NCI-H1105 treated with DMSO at 0.1 percent for 48 hours (cell line): Measurements from ENCODE around the gene PAPOLB.

Experiments used
- DNase-seq: peaks from one replicate; lab custom pipeline; 2025; lab: John Stamatoyannopoulos, UW

PAPOLB gene

GRCh38 chr7:4878336-4879335 is 16.8 kb upstream of the PAPOLB start:
- no peak for DNase-seq

- no peak for DNase-seq
These were observed 14.8 kb upstream of the PAPOLB start for GRCh38 chr7:4876586-4876985.

- no peak for DNase-seq
These were observed 13.6 kb upstream of the PAPOLB start for GRCh38 chr7:4875391-4875790.

DNA sequence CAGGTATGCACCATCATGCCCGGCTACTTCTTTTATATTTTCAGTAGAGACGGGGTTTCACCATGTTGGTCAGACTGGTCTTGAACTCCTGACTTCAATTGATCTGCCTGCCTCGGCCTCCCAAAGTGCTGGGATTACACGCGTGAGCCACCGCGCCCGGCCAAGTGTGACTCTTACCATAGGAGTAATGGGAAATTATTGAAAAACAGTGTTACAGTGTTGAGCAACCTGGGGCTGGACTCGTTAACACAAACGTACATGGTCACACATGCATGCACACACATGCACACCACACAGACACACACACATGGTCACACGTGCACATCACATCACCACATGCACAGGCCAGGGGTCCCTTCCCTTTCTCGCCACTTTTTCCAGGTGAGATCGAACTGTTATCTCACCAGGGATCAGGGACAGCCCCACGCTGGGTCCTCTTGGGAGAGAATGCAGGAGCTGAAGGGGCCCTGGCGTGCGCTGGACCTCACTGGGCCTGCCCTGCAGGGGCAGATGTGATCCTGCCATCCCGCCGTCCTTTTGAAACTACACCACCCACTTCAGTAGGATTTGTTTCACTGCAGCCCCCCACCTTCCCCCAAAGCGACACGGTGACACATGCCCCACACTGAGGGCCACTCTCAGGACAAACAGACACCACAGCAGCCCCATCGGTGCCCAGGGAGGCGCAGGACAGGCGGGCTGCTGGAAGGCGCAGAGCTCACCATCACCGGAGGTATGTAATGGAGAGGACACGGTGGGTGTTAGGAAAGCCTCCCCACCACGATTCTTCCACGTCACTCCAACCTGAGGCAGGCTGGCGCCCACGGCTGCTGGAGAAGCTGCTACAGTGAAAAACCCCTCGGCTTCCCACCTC is 11.5 kb upstream of the PAPOLB start:
- no peak for DNase-seq

DNA sequence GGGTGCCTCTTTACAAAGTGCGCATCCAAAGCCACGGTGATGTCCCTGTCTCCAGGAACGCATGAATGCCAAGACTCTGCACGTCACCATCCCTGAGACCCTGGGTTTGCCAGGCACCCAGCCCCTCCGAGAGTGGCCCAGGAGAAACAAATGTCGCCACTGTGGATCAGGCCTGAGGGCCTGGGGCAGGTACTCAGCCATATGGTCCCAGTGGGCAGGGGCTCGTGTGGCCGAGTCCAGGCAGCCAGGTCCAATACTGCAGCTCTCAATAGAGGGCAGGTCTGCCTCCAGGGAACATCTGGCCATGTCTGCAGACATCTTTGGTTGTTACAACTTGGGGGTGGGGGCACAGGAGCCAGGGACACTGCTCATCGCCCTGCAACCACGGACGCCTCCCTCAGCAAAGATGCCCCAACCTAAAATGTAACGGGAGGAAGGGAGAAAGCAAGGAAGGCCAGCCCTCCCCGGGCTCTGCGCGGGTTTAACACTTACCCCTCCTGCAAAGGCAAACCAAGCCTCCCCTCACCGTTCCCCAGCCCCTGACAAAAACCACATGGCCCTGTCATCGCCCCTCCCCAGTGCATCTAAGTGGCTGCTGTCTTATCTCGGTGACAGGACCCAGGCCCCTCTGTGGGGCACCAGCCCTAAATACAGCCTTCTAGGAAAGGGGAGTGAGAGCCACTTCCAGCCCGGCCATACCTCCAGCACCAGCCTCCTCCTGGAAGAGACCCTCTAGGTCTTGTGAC is 10.3 kb upstream of the PAPOLB start:
- DNase-seq, result no peak

GRCh38 chr7:4871056-4871680 is 9.3 kb upstream of the PAPOLB start:
- no peak for DNase-seq

- no peak for DNase-seq
These were observed 6.7 kb upstream of the PAPOLB start for GRCh38 chr7:4868493-4868892.

DNA sequence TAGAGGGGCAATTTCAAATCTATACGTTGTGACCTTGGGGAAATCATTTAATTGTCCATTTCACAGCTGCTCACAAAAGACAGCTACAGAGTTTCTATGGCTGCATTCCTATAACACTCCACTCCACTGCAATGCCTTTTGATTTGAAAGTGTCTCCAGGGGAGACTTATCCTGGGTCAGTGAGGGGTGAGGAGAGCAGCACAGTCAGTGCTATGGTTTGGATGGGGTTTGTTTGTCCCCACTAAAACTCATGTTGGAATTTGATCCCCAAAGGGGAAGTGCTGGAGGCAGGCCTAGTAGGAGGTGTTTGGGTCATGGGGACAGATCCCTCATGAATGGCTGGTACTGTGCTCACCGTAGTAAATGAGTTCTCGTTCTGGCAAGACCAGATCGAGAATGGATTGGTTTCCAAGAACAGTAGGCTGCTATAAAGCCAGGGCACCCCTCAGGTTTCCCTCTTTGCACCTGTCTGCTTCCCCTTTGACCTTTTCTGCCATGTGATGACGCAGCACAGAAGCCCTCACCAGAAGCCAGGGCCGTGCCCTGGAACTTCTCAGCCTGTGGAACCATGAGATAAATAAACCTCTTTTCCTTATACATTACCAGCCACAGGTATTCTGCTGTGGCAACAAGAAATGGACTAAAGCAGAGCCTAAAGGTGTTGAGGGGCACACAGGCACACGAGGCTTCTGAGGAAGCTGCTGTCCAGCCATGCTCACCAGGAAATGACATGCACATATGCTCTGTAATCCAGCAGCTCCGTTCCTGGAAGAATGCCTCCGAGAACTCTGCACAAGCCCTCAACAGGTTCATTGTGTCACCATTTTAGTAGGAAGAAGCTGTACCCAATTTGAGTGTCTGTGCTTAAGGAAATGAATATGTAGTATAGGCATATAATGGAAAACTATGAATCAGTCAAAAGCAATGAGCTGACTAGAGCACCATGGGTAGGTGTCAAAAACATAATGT is 5.0 kb upstream of the PAPOLB start:
- DNase-seq, result no peak

DNA sequence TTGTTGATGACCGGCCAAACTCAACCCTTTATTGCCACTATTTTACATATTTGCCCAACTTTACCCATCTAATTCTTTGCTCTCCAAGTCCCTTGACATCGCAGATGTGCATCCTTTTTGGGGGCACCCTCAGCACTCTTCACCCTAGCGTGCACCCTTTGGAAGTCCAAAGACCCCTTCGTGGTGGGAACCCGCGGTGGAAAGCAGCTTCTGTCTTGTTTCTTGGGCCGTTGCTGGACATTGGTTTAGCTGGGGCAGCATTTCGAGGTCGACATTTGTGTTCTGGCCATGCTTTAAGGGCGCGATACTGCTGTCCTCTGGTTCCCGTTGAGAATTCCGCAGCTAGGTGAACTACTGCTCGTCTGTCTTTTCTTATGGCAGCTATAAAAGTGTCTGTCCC is 326 bp upstream of the PAPOLB start:
- DNase-seq, result no peak

DNA sequence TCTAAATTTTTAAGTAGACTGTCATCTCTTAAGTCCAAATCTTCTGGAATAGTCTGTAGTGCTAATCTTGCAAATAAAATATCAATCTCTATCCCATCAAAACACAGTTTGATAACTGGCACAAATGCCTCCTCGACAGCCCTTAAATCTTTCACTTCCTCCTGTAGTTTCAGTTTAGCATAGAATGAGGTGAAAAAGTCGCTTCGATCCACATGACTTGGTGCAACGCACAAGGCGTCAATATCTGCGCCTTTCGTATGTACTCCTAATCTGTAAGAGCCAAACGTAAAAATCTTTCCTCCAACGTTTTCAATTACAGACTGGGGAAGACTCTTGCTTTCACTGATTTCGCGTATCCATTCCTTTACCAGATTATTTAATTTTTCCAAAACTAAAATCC is 603 bp downstream of the PAPOLB start:
- no peak for DNase-seq

DNA sequence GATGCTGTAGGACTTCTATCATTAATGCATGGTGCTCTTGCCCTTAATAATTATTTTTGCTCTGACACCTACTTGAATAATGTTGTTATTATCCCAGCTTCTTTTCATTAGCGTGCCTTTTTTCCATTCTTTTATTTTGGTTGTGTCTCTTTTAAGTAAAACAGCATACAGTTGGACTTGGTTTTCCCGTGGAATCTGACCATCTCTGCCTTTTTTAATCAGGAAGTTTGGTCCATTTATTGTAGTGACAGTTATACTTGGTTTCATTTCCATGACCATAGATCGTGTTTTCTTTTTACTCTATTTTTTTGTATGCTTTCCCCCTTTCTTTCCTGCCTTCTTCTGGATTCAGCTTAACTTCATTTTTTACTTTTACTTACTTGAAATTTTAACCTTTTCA is 4.6 kb downstream of the PAPOLB start:
- DNase-seq, result no peak

DNA sequence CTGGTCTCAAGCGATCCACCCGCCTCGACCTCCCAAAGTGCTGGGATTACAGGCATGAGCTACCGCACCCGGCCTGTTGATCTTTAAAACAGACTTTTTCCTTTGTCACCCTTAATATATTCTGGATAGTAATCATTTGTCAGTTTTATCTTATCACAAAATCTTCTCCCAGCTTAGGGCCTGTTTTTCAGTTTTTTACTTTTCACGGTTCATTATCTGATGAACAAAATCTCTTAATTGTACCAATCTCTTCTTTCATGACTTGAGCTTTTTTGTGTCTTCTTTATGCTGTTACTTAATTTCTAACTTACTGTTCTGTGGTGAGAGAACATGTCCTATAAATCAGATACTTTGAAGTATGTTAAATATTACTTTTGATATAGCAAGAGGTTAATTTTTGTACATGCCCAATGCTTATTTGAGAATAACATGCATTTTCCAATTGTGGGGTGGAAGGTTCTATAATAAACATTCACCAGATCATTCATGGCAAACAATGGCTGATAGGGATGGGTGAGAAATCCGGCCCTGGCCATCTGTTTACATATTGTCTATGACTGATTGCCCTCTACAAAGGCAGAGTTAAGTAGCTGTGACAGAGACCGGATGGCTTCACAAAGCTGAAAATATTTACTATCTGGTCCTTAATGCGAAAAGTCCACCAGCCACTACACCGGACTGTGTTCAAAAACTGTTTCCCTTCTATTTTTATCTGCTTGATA is 5.3 kb downstream of the PAPOLB start:
- DNase-seq, result no peak

DNA sequence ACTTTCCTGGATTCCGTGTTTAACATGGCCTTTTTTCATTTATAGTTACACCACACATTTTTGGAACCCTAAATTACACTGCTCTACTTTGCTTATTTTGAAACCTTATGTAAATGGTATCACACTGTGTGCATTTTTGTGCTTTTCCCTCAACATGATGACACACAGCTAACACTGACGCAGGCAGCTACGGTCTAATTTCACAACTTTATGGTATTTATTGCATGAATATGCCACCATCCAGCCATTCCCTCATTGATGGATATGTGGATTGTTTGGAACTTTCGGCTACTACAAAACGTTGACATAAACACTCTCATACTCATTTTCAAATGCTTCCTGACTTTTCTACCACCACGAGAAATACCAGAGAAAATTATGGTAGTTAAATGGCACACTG is 6.9 kb downstream of the PAPOLB start:
- no peak for DNase-seq

GRCh38 chr7:4851459-4852422 is 10.1 kb downstream of the PAPOLB start:
- no peak for DNase-seq

GRCh38 chr7:4850262-4850795 is 11.5 kb downstream of the PAPOLB start:
- DNase-seq, result no peak

DNA sequence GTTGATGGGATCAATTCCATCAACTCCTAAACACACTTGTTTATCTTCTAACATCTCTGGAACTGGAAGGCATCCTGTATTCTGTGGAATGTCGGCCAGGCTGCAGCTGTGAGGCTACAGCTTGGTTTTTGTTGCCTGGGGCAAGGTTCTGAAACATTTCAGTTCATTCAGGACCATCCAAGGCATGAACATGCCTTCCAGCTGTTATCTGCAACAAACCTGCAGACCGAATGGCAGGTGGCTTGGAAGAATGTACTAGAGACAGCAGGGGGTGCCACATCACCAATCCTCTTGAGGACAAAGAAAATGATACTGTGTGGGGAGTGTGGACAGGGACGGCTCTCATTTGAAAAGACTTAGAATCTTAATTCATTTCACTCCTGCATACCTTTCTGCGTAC is 12.4 kb downstream of the PAPOLB start:
- peak; percentile 26 for DNase-seq

DNA sequence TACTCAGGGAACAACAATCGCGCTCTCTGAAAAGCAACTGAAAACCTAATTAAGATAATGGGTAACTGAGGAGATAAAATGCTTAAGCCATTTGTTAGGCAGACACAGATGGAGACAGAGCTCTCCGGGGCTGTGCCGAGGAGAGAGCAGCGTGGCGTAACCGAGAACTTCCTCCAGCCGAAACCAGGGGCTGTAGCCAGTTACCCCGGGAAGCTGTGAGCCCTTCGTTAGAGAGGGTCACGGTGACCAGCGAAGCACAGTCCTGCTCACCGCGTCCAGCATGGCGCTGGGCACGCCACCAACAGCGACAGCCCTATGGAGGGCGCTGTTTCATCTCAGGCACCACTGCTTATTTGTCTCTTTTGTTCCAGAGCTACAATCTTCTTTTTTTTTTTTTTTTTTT is 16.1 kb downstream of the PAPOLB start:
- peak; percentile 3 for DNase-seq

DNA sequence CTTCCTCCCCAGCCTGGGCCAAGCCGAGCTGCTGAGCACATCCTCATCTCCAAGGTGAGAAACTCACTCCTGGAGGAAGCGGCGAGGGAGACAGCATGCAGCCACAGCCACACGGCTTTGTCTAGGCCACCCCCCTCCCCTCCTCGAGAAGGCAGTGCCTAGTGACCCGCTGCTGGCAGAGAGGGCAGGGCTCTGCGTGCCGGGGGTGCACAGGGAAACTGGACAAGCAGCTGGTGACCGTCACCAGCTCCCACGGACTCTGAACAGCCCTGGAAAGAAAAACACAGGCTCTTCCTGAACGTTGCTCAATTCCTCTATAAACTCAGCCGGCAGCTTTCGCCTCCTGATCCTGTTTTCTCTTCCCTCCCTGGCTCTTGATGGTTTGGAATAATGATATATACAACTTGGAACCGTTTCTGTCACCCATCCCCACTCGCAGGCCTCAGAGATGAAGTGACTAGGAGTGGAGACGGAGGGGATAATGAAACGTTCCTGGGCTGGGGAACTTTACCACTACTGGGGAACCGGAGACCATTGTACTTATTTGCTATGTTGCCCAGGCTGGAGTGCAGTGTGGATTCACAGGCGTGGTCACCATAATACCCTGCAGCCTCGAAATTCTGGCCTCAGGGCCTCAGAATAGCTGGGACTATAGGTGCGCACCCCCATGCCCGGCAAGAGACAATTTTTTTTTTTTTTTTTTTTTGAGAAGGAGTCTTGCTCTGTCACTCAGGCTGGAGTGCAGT is 19.3 kb downstream of the PAPOLB start:
- DNase-seq, result no peak
